Activated T-helper 17 cell treated with anti-CD3 and anti-CD28 coated beads, Interleukin-2, amount 50 U/mL, for 72 hours (primary cell): ENCODE measurements around the gene C4orf36. TPM values are rescaled to one million over a fixed set of nuclear protein-coding genes. Genes with fewer than 3 reads are reported as not detected.
A peak's percentile ranks its signal among the peaks of the same experiment; 100 is the strongest.
"Not testable (repeated sequence)": the region's sequence is repeated elsewhere in the genome, so short reads cannot be mapped to it uniquely, and the experiment has no call there.

Source experiments
- ATAC-seq: fragments of 150-1000 bp; cut with Tn5 transposase; replicated peaks from 2 replicates; pipeline ENCODE4 v1.10.0; 2021; ENCODE audit warnings: mild to moderate bottlenecking, moderate library complexity
- H3K27ac Mint-ChIP-seq: one replicate; pipeline ENCODE4 v1.8.0; 2022; ENCODE audit warnings: mixed read lengths
- H3K27me3 Mint-ChIP-seq: one replicate; pipeline ENCODE4 v1.8.0; 2022; ENCODE audit warnings: mixed read lengths
- H3K36me3 Mint-ChIP-seq: one replicate; pipeline ENCODE4 v1.8.0; 2022; ENCODE audit warnings: low read depth, mild to moderate bottlenecking, mixed read lengths
- H3K4me1 Mint-ChIP-seq: one replicate; pipeline ENCODE4 v1.8.0; 2022; ENCODE audit warnings: mixed read lengths
- H3K4me3 Mint-ChIP-seq: one replicate; pipeline ENCODE4 v1.8.0; 2022; ENCODE audit warnings: mild to moderate bottlenecking, mixed read lengths
- H3K9me3 Mint-ChIP-seq: one replicate; pipeline ENCODE4 v1.8.0; 2022; ENCODE audit warnings: mixed read lengths
- total RNA-seq, 2 donors: library from RNA; stranded (reverse); gene quantifications; one replicate each; pipeline ENCODE4 v1.2.3, GENCODE V29; 2022

Gene C4orf36
- total RNA-seq, 2 donors from 2014 or later: not detected

DNA sequence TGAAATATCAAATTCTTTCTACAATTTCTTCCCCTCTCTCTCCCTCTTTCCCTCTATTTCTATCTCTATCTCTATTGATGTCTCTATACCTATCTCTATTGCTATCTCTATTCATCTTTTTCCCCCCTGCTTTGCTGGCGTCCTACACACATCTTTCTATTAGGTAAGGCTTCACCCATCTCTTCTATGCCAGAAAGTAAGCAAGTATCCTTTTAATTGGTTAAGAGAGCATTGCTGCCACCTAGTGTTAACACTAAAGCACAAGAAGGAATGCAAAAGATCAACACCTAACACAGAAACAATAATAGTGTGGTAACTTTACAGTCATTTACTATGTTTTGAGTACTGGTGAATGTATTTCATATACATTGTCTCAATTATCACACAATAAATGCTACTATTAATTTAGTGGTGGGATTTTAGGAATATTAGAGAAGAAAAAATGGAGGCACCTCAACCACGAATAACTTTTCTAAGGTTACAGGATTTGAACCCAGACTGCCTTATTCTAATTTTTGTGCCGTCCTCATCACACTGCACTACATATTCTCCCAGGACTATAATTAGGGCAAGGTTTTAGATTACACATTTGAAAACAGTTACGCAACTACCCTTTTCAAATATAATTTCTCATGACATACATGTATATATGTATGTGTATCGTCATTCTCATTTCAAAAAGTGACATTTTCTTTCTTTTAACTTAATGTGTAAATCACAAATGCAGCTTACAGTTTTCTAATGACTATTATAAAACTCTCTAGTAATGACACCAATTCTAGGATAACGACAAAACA, 3.7 kb upstream of the C4orf36 start:
- no peak overlapping the region for H3K27ac Mint-ChIP-seq
- no peak overlapping the region for H3K4me3 Mint-ChIP-seq
- H3K27me3 Mint-ChIP-seq: peaks cover 7% of the 10 kb centered on the region
- peak; percentile 55 for ATAC-seq
- H3K36me3 Mint-ChIP-seq: no peaks in the 10 kb centered on the region
- H3K9me3 Mint-ChIP-seq: no peaks in the 10 kb centered on the region
- H3K4me1 Mint-ChIP-seq: no peaks in the 10 kb centered on the region

DNA sequence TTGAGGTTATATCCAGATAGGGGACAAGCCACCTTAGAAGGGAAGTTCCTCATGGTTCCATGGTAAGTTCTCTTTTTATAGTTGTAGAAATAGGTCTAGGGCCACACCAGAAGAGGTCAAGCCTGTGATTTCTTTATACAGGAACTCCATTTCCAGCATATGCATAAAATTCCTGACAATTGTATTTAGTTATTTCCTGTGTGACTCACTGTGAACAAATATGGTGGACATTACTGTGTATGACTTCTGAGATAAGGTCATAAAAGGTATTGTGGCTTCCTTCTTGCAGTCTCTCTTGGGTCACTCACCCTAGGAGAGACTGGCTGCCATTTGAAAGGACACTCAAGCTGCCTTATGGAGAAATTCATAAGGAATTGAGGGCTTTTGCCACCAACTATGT, 2.2 kb upstream of the C4orf36 start:
- no peak for ATAC-seq
- Mint-ChIP-seq H3K36me3 (no peaks in the 10 kb centered on the region), H3K4me1 (no peaks in the 10 kb centered on the region), H3K27me3 (peaks cover 7% of the 10 kb centered on the region), H3K9me3 (no peaks in the 10 kb centered on the region), H3K4me3 (no peak overlapping the region), H3K27ac (no peak overlapping the region)

DNA sequence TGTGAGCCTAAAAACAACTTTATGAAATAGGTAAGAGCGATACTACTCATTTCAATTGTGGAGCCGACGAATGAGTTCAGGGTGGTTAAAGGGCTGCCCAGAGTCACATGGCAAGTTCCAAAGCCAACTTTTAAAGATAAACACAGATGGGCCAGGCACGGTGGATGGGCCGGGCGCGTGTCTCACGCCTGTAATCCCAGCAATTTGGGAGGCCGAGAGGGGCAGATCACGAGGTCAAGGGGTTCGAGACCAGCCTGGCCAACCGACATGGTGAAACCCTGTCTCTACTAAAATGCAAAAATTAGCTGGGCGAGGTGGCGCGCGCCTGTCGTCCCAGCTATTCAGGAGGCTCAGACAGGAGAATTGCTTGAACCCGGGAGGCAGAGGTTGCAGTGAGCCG, 914 bp upstream of the C4orf36 start:
- H3K4me3 Mint-ChIP-seq: peak overlapping the region; percentile 69
- ATAC-seq: no peak
- H3K27me3 Mint-ChIP-seq: peaks cover 7% of the 10 kb centered on the region
- H3K27ac Mint-ChIP-seq: no peak overlapping the region
- H3K9me3 Mint-ChIP-seq: no peaks in the 10 kb centered on the region
- H3K36me3 Mint-ChIP-seq: no peaks in the 10 kb centered on the region
- no peaks in the 10 kb centered on the region for H3K4me1 Mint-ChIP-seq

DNA sequence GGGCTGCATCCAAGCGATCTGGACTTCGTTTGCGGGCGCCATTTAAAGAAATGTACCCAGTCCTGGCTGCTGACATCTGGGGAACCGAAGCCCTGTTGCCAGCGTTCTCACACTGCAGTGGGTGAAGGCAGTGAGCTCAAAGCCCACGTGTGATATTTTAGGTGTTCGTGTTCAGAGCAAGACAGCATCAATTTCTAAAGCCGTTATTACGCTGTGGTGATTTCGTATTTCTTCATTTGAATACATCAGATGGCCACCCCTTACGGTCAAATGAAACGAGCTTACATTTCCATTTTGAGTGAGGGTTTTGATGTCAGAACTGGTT, 376 bp upstream of the C4orf36 start:
- Mint-ChIP-seq H3K27me3 (peaks cover 7% of the 10 kb centered on the region), H3K4me1 (no peaks in the 10 kb centered on the region), H3K27ac (no peak overlapping the region), H3K4me3 (peak overlapping the region; percentile 69), H3K9me3 (no peaks in the 10 kb centered on the region), H3K36me3 (no peaks in the 10 kb centered on the region)
- peak; percentile 12 for ATAC-seq

DNA sequence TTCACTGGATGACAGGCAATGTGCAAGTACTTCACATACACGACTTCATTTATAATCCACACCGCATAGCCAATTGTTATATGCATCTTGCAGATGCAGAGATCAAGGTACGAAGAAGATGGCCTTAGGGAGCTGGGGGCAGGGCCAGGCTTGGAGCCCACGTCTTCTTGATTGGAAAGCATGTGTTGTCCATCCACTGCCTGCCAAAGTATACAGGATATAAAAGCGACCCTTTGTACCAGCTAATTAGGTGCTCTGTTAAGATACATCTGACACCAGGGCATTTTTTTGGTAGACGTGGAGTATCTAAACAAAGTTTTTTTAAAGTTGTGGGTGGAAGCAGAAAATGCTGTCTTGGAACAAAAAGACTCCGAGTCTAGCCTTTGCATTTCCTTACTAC, 1.4 kb downstream of the C4orf36 start:
- H3K36me3 Mint-ChIP-seq: no peaks in the 10 kb centered on the region
- H3K9me3 Mint-ChIP-seq: no peaks in the 10 kb centered on the region
- no peak overlapping the region for H3K27ac Mint-ChIP-seq
- ATAC-seq: no peak
- peak overlapping the region; percentile 77 for H3K4me3 Mint-ChIP-seq
- no peaks in the 10 kb centered on the region for H3K4me1 Mint-ChIP-seq
- peaks cover 7% of the 10 kb centered on the region for H3K27me3 Mint-ChIP-seq

DNA sequence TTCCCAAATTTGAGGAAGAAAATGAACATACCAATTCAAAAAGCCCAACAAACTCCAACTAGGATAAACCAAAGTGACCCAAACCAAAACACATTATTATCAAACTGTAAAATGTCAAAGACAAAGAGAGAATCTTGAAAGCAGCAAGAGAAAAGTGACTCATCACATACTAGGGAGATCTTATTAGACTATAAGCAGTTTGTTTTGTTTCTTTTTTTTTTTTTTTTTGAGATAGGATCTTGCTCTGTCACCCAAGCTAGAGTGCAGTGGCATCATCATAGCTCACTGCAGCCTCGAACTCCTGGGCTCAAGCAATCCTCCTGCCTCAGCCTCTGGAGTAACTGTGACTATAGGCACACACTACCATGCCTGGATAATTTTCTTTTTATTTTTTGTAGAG, 12.6 kb downstream of the C4orf36 start:
- H3K9me3 Mint-ChIP-seq: peaks cover 10% of the 10 kb centered on the region
- H3K27ac Mint-ChIP-seq: no peak overlapping the region
- no peak overlapping the region for H3K4me3 Mint-ChIP-seq
- no peaks in the 10 kb centered on the region for H3K4me1 Mint-ChIP-seq
- H3K36me3 Mint-ChIP-seq: no peaks in the 10 kb centered on the region
- ATAC-seq: no peak
- no peaks in the 10 kb centered on the region for H3K27me3 Mint-ChIP-seq

DNA sequence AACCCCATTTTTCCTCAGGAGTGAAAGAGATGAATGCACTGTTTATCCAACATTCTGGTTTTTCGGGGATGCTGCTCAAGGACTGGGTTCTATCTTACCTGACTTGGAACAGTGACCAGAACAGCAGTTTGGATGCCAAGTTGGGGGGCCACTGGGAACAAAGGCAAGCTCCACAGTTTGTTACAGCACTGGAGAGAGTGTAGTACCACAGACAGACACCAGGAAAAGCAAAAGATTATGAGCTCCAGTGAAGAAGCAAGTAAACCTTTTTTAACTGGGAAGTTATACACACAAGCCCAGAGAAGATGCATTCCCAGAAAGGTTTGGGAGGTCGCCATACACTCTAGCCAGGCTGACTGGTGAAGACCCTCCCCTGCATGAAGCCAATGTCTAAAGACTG, 13.6 kb downstream of the C4orf36 start:
- no peaks in the 10 kb centered on the region for H3K4me1 Mint-ChIP-seq
- H3K36me3 Mint-ChIP-seq: no peaks in the 10 kb centered on the region
- H3K9me3 Mint-ChIP-seq: peaks cover 10% of the 10 kb centered on the region
- no peak overlapping the region for H3K27ac Mint-ChIP-seq
- no peak overlapping the region for H3K4me3 Mint-ChIP-seq
- no peak for ATAC-seq
- no peaks in the 10 kb centered on the region for H3K27me3 Mint-ChIP-seq

DNA sequence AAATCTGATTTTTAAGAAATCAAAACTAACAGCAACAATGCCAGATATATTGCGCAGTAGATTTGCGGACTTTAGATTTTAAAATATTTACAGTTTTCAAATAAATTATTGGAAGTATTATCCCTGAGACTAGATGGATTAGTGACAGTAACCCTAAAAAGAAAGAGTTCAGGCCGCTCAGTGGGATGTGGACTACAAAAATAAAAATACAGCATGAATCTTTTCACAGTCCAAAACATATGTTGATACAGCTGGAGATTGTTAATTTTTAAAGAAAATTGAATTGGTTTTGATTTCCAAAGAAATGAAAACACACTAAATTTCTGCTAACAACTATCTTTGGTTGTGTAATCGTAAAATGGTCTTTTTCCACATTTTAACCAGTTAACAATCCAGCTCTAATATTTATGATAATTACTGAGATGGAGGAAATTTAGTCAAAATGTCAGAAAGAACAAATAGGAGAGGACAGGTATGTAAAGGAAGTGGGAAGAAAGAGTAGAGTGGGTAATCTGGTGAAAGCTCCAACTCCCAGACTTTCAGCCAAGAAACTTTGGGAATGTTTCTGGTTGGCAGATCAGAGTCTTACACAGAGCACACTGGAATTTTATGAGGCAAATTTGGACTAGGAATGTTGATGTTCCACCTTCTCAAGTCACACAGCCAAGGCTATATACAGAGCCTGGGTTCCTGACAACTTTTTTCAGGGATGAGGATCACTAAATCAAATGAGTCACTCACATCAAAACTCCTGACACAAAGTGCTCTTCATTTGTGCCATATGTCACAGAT, 15.1 kb downstream of the C4orf36 start:
- H3K36me3 Mint-ChIP-seq: no peaks in the 10 kb centered on the region
- H3K9me3 Mint-ChIP-seq: peaks cover 10% of the 10 kb centered on the region
- no peak overlapping the region for H3K4me3 Mint-ChIP-seq
- no peak overlapping the region for H3K27ac Mint-ChIP-seq
- H3K27me3 Mint-ChIP-seq: no peaks in the 10 kb centered on the region
- no peak for ATAC-seq
- H3K4me1 Mint-ChIP-seq: peaks cover under 1% of the 10 kb centered on the region

DNA sequence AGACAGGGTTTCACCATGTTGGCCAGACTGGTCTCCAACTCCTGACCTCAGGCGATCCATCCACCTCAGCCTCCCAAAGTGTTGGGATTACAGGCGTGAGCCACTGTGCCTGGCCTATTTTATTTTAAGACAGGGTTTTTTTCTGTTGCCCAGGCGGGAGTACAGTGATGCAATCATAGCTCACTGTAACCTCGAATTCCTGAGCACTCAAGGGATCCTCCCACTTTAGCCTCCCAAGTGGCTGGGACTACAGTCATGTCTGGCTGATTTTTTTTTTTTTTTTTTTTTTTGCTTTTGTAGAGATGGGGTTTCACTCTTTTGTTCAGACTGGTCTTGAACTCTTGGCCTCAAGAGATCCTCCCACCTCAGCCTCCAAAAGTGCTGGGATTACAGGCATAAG, 16.8 kb downstream of the C4orf36 start:
- H3K4me3 Mint-ChIP-seq, H3K27me3 Mint-ChIP-seq, H3K27ac Mint-ChIP-seq, H3K36me3 Mint-ChIP-seq, H3K4me1 Mint-ChIP-seq, ATAC-seq: not testable (repeated sequence)
- peaks cover 10% of the 10 kb centered on the region for H3K9me3 Mint-ChIP-seq

DNA sequence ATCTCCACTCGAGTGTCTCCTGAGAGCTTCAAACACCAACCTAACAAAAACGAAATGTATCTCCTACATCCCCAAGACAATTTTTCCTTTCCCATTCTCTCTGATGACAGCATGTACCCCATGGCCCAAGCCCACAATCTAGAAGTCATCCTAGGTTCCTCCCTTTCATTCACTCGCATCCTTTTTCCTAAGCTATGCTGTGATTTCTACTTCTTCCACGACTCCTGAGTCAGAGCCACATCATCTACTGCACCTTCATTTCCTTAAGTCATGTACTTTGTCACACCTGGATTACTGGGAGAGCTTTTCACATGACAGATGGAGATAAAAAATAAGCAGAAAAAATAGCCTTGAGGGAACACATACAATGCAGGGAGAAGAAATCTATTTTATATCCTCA, 20.1 kb downstream of the C4orf36 start:
- H3K27ac Mint-ChIP-seq: no peak overlapping the region
- no peak for ATAC-seq
- peaks cover 8% of the 10 kb centered on the region for H3K4me1 Mint-ChIP-seq
- no peak overlapping the region for H3K4me3 Mint-ChIP-seq
- no peaks in the 10 kb centered on the region for H3K36me3 Mint-ChIP-seq
- no peaks in the 10 kb centered on the region for H3K9me3 Mint-ChIP-seq
- peaks cover 3% of the 10 kb centered on the region for H3K27me3 Mint-ChIP-seq

DNA sequence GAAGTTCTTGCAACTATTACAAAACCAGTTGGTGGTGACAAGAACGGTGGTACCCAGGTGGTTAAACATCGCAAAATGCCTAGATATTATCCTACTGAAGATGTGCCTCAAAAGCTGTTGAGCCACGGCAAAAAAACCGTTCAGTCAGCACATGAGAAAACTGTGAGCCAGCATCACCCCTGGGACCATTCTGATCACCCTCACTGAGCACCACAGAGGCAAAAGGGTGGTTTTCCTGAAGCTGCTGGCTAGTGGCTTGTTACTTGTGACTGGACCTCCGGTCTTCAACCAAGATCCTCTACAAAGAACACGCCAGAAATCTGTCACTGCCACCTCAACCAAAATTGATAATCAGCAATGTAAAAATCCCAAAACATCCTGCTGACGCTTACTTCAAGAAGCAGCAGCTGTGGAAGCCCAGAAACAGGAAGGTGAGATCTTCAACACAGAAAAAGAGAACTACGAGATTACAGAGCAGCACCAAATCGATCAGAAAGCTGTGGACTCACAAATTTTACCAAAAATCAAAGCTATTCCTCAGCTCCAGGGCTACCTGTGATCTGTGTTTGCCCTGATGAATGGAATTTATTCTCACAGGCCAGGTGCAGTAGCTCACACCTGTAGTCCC, 21.7 kb downstream of the C4orf36 start:
- ATAC-seq: no peak
- H3K4me1 Mint-ChIP-seq: peaks cover 8% of the 10 kb centered on the region
- no peaks in the 10 kb centered on the region for H3K36me3 Mint-ChIP-seq
- H3K27me3 Mint-ChIP-seq: peaks cover 3% of the 10 kb centered on the region
- H3K27ac Mint-ChIP-seq: no peak overlapping the region
- H3K4me3 Mint-ChIP-seq: no peak overlapping the region
- no peaks in the 10 kb centered on the region for H3K9me3 Mint-ChIP-seq

DNA sequence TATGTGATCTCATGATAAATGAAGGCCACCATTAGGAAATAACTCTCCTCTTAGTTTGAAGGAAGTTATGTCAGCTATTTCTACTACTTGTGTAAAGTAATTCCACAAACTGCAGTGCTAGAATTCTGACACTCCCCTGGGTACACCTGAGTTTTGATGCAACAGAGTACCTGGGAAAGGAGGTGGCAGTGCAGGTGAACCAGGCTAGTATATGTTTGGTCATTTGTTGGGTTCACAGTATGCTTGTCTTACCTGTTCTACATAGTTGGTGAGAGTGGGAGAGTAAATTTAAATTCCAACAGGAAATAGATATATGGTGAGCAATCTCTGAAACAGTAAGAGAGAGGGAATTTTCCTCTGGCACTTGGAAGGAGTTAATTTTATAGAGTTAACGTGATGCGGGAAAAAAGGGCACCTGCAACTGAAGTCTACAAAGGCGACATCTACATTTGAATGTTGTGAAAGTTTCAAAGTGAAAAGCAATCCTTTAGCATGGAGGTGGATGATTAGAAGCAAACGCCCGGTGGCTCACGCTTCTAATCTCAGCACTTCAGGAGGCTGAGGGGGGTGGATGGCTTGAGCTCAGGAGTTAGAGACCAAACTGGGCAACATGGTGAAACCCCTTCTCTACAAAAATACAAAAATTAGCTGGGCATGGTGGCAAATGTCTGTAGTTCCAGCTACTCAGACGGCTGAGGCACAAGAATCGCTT, 34.7 kb downstream of the C4orf36 start:
- no peak for ATAC-seq
- Mint-ChIP-seq H3K27ac (no peak overlapping the region), H3K4me3 (no peak overlapping the region), H3K36me3 (no peaks in the 10 kb centered on the region), H3K4me1 (no peaks in the 10 kb centered on the region), H3K27me3 (no peaks in the 10 kb centered on the region), H3K9me3 (no peaks in the 10 kb centered on the region)

DNA sequence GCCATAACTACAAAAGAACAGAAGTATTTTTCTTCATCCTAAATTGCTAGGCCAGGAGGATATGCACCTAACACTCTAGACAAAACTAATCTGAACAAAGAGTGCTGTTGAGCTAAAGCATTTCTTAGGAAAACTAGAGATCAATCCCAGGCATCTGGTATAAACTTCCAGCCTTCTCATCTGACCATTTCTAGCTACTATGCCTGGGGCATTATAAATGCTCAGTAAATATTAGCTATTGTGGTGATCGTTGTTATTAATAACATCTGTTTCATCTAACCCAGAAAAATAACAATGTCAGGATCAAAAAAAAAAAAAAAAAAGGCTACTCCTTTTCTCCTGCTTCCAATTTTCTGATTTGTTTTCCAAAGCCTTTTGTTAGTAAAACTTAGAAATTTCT, 35.3 kb downstream of the C4orf36 start:
- no peak for ATAC-seq
- H3K4me3 Mint-ChIP-seq: no peak overlapping the region
- no peaks in the 10 kb centered on the region for H3K4me1 Mint-ChIP-seq
- H3K27me3 Mint-ChIP-seq: no peaks in the 10 kb centered on the region
- H3K27ac Mint-ChIP-seq: no peak overlapping the region
- H3K36me3 Mint-ChIP-seq: no peaks in the 10 kb centered on the region
- no peaks in the 10 kb centered on the region for H3K9me3 Mint-ChIP-seq

DNA sequence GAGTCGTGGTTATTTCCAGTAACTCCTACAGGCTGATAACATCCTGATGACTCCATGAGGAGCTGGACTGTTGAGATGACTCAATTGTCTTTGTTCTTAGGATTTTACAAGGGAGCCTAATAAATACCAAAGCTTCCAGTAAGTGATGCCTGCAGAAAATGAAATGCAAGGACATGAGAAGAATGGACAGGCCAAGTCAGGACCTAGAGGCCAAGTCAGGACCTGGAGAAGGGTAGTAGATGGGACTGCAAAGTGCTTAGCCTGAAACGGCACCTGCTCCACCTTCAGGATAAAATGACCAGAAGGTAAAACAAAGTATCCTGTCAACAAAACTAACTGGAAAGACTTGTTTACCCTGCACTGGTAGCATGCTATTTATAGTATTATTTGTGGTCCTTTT, 36.6 kb downstream of the C4orf36 start:
- Mint-ChIP-seq H3K4me3 (no peak overlapping the region), H3K4me1 (no peaks in the 10 kb centered on the region), H3K27me3 (peaks cover 2% of the 10 kb centered on the region), H3K27ac (no peak overlapping the region), H3K36me3 (no peaks in the 10 kb centered on the region), H3K9me3 (no peaks in the 10 kb centered on the region)
- ATAC-seq: no peak
